GM12874 (cell line): Measurements from ENCODE around the gene ST14.

Experiments
- CTCF ChIP-seq: IDR thresholded peaks from 2 replicates; pipeline ENCODE4 v1.5.1; 2011; ENCODE audit warnings: low read depth, mild to moderate bottlenecking, control low read depth, low read length, moderate library complexity; ENCODE audit not compliant: insufficient read depth

The ST14 gene

GRCh38 chr11:130159657-130160497 is at the start of gene ST14:
Gene ST14 (plus strand): TSS chr11:130159782. CDS start chr11:130159980, 198 bp downstream.
- no peak for TF ChIP-seq CTCF

GRCh38 chr11:130110339-130111108 is 49.1 kb upstream of the ST14 start:
- no peak for TF ChIP-seq CTCF

GRCh38 chr11:130112071-130112830 is 47.3 kb upstream of the ST14 start:
- no peak for TF ChIP-seq CTCF

DNA sequence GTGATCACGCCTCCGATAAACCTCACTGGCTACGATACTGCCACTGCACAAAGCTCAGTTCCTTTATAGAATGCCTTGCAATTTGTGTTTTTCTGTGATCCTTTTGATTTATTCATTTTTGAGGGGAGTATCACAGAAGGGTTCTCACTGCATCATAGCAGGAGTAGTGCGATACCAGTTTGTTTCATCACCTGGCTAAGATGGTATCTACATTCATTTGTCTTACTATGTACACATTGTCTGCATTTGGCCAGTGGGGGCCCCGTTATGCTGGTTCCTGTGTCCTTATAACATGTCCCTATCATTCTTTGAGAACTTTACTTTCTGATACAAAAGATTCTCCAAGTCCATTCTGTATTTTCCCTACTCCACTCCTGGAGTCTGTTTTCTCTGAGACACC is 45.3 kb upstream of the ST14 start:
- no peak for TF ChIP-seq CTCF

GRCh38 chr11:130114726-130115125 is 44.9 kb upstream of the ST14 start:
- TF ChIP-seq CTCF = no peak

DNA sequence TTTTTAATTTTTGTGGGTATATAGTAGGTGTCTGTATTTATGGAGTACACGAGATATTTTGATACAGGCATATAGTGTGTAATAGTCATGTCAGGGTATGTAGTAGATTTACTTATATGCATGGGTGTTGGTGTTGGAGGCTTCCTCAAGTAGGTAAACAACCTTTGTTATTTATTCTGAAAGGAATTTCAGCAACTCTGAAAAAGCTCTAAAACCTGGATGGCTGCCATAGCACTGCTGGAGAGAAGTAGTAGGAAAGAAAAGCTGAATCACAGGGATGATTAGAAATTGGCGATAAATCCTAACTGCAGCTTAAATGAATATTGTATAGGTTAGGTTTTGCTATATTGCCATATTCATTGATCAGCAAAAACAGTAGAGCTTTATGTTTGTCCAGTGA is 44.4 kb upstream of the ST14 start:
- no peak for TF ChIP-seq CTCF

GRCh38 chr11:130118165-130118564 is 41.4 kb upstream of the ST14 start:
- TF ChIP-seq CTCF = no peak
